WTC11 (cell line): ENCODE measurements around the gene SEMA3C.

ENCODE experiments used
- CTCF ChIP-seq: fragments of 200-600 bp; IDR thresholded peaks from 2 replicates; pipeline ENCODE4 v1.8.0; 2022; ENCODE audit warnings: antibody characterized with exemption
- E2F4 ChIP-seq: sonication (generic); formaldehyde crosslinking; IDR thresholded peaks from 2 replicates; pipeline ENCODE4 v1.8.1; 2022; ENCODE audit warnings: low read depth, mild to moderate bottlenecking, moderate library complexity, missing genetic modification reagents, borderline replicate concordance
- KAT7 ChIP-seq: sonication (generic); formaldehyde crosslinking; IDR thresholded peaks from 2 replicates; pipeline ENCODE4 v1.8.1; 2023; ENCODE audit warnings: missing genetic modification reagents, mild to moderate bottlenecking, borderline replicate concordance
- MXD4 ChIP-seq: fragments of 250-450 bp; sonication (Bioruptor Pico); IDR thresholded peaks from 2 replicates; pipeline ENCODE4 v1.8.0; 2021; ENCODE audit warnings: mild to moderate bottlenecking, moderate library complexity, borderline replicate concordance

- TF ChIP-seq E2F4 (CRISPR knock-in tag): no peak
- TF ChIP-seq MXD4: no peak
- no peak for TF ChIP-seq CTCF
- TF ChIP-seq KAT7 (CRISPR knock-in tag): no peak
Measured at GRCh38 chr7:80859272-80859970, 59.4 kb downstream of the SEMA3C start.
